NCI-H748 (cell line): ENCODE measurements around the gene UNKL.

Experiments used
- DNase-seq: peaks from one replicate; lab custom pipeline; 2025; ENCODE audit not compliant: unreplicated experiment; lab: John Stamatoyannopoulos, UW

UNKL gene

DNA sequence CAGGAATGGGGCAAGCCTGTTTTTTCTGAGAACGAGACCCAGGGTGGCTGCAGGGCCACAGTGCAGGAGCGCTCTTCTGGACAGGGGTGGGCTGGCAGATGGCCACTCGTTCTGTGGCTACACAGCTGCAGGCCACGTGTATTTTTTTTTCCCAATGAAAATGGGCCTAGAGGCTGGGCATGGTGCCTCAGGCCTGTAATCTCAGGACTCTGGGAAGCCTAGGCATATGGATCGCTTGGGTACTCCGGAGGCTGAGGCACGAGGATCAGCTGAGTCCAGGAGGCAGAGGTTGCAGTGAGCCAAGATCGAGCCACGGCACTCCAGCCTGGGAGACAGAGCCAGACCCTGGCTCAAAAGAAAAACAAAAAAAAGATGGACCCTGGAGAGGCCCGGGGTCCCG lies 6.8 kb downstream of the UNKL start:
- no peak for DNase-seq

DNA sequence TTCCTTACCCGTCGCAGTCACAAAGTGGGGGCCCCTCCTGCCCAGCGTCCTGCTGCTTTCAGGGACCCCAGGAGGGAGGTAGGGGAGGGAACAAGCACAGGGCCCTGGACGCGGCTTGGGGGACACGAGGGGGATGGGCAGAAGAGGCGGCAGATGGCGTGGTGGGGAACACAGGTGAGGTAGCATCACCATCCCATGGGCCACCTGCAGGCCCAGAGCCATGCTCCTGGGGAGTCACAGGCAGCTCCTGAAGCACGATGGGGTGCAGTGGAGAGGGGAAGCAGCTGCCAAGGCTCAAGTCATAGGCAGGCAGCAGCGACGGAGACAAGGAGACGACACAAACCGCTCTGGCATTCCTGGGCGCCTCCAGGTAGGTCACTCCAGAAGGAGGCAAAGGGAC lies 10.8 kb downstream of the UNKL start:
- DNase-seq, result no peak

GRCh38 chr16:1403036-1403435 lies 11.5 kb downstream of the UNKL start:
- DNase-seq, result no peak

DNA sequence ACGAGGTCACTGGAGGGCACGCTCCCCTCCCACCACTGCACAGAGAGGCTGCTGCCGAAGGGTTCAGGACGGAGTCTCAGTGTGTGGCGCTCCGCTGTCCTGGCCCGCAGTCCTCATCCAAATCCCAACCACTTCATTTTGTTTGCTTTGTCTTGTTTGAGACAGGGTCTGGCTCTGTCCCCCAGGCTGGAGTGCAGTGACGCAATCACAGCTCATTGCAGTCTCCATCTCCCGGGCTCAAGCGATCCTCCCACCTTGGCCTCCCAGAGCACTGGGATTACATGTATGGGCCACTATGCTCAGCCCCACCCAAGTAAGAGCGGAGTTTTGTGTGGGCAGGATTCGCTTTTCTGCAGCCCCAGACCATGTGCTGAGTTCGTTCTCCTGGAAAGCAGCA lies 12.7 kb downstream of the UNKL start:
- DNase-seq, result no peak

GRCh38 chr16:1401061-1401757 lies 13.3 kb downstream of the UNKL start:
- DNase-seq, result no peak

- DNase-seq, result no peak
Measured at GRCh38 chr16:1398826-1399581, 15.5 kb downstream of the UNKL start.

GRCh38 chr16:1398351-1398750 lies 16.2 kb downstream of the UNKL start:
- no peak for DNase-seq

- no peak for DNase-seq
Measured at GRCh38 chr16:1397779-1398178, 16.7 kb downstream of the UNKL start.

GRCh38 chr16:1395444-1396031 lies 19.0 kb downstream of the UNKL start:
- no peak for DNase-seq

DNA sequence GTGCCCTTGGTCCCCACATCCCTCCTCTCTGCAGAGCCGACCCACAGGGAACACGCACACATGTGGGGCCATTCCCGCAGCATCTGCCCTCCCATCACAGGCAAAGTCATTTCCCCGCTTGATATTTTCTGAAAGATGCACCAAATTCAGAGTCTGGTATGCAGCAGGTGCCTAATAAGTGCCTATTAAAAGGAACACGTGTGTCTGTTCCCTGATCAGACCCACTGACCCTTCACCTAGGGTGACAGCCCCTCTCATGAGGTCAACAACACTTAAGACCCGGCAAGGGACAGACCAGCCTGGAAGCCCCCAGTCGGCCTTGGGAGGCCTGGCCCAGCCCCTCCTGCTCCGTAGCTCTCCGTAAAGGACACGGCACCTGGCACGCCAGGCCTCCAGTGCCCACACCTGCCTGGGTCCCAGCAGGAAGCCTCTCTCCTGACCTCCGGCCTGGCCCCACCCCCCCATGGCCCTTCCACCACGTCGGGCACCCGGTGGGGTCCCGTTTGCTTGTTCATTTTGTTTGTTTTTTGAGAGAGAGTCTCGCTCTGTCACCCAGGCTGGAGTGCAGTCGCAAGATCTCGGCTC lies 20.0 kb downstream of the UNKL start:
- DNase-seq, result no peak

DNA sequence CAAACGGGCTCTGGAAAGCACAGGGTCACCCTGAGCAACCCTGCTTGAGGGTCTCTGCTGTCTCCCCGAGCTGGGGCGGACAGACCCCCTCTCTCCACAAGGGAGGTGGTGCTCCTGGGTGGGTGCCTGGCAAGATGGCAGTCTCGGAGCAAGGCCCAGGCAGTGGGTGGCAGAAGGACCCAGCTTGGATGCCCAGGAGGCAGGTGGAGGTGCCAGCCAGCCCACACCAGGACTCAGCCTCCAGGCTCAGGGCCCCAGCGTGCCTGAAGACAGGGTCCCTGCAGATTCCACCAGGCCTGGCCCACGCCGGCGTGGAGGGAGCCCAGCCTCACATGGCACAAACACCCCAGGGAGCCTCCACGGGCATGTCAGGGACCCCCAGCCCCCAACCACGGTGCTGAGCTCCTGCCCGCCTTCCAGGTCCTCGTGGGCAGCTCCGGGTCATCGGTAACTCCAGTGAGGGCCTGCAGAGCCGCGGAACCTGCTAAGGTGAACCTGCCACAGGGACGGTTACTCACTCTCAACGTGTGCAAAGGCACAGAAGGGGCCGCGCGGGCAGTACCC lies 20.8 kb downstream of the UNKL start:
- DNase-seq, result no peak

GRCh38 chr16:1392826-1393225 lies 21.7 kb downstream of the UNKL start:
- no peak for DNase-seq

DNA sequence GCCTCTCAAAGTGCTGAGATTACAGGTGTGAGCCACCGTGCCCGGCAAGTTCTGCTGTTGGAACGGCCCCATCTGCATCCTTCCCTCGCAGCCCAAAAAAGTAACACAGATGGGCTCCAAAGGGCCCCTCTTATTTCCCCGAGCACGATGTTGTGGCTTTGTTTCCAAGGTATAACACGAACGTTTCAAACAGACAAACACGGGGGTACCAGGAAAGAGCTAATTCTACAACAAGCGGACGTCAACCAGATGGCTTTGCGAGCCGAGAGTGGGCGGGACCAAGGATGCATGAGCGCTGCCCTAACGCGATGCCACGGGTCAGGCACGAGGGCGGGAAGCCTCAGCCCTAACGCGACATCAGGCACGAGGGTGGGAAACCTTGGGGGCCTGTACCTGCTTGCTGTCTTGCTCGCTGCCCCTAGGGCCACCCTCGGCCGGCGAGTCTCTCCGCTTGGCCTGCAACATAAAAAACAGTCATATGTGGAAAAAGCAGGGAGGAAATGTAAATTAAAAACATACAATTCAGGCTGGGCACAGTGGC lies 24.2 kb downstream of the UNKL start:
- no peak for DNase-seq

GRCh38 chr16:1389762-1390161 lies 24.7 kb downstream of the UNKL start:
- no peak for DNase-seq

GRCh38 chr16:1387331-1387730 lies 27.2 kb downstream of the UNKL start:
- no peak for DNase-seq

GRCh38 chr16:1385232-1385631 lies 29.3 kb downstream of the UNKL start:
- DNase-seq, result no peak

- no peak for DNase-seq
Measured at GRCh38 chr16:1383556-1383955, 30.9 kb downstream of the UNKL start.

DNA sequence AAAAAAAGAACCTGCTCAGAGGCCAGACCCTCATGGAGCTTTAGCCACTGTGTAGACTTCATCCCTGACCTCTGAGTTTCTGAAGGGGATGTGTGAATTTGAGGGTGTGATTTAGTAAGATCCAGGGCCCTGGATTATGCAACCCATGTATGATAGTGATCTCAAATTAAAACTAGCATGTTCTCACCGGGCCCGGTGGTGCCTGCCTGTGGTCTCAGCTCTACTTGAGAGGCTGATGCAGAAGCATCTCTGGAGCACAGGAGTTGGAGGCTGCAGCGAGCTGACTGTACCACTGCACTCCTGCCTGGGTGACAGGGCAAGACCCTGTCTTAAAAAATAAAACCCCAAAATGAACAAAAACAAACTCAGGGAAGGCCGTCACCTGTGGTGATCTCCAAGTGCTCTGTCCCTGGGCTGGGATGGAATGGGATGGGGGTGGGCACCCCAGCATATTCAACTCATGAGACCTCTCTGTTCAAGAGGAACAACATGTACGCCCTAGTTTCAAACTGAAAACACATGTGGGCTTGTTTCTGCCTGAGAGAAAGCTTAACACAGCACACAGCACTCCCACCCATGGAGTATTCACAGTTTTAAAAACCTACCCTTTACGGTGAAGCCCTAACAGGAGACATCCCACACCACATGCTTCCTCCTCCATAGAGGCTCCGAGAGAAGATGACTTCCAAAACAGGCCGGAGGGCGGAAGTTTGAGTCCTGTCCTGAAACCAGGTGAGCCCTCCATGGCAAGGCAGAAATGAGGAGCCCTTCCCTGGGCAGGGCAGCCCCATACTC lies 32.7 kb downstream of the UNKL start:
- no peak for DNase-seq

GRCh38 chr16:1380195-1380594 lies 34.3 kb downstream of the UNKL start:
- DNase-seq, result no peak

- DNase-seq, result peak; percentile 63
Measured at GRCh38 chr16:1379304-1380076, 35.0 kb downstream of the UNKL start.
